Brain microvascular endothelial cell (primary cell): ENCODE measurements around the gene ZRANB1.
A peak's percentile ranks its signal among the peaks of the same experiment; 100 is the strongest.

Source experiments
- DNase-seq: peaks from one replicate; pipeline ENCODE4 v3.0.0-alpha.2; 2020
- H3K27ac ChIP-seq: fragments of 250-450 bp; sonication (Bioruptor Pico); 2 replicates; pipeline ENCODE4 v1.5.1; 2020; ENCODE audit warnings: mild to moderate bottlenecking, moderate library complexity
- H3K27me3 ChIP-seq: fragments of 250-450 bp; sonication (Bioruptor Pico); replicated peaks from 2 replicates; pipeline ENCODE4 v1.5.1; 2020; ENCODE audit warnings: mild to moderate bottlenecking
- H3K36me3 ChIP-seq: fragments of 250-450 bp; sonication (Bioruptor Pico); replicated peaks from 2 replicates; pipeline ENCODE4 v1.5.1; 2020; ENCODE audit warnings: mild to moderate bottlenecking
- H3K4me3 ChIP-seq: 2 replicates; pipeline ENCODE4 v1.5.1; 2011; ENCODE audit warnings: low read depth, mild to moderate bottlenecking, control low read depth, low read length, moderate library complexity
- CTCF ChIP-seq: IDR thresholded peaks from 2 replicates; pipeline ENCODE4 v1.5.1; 2011; ENCODE audit warnings: low read depth, mild to moderate bottlenecking, moderate library complexity, low read length, control low read depth, inconsistent platforms; ENCODE audit errors: missing control alignments
- in situ Hi-C: cut with HindIII; loops from 2 replicates; pipeline ENCODE4 v1.10.0; 2017; ENCODE audit warnings: low sequenced_read_pairs, low pct_ligation_motif_present

Gene ZRANB1

GRCh38 chr10:124966008-124966407 lies 24.1 kb downstream of the ZRANB1 start:
- Histone ChIP-seq H3K27me3 (no peaks in the 10 kb centered on the region), H3K27ac (no peak overlapping the region), H3K4me3 (no peak overlapping the region), H3K36me3 (no peaks in the 10 kb centered on the region)
- in situ Hi-C loops: no loop called here
- no peak for TF ChIP-seq CTCF
- no peak for DNase-seq

- DNase-seq: no peak
- no peaks in the 10 kb centered on the region for H3K36me3 ChIP-seq
- TF ChIP-seq CTCF: no peak
- no peak overlapping the region for H3K27ac ChIP-seq
- no peaks in the 10 kb centered on the region for H3K27me3 ChIP-seq
- H3K4me3 ChIP-seq: no peak overlapping the region
- in situ Hi-C loops: no loop called here
These were observed 25.3 kb downstream of the ZRANB1 start for GRCh38 chr10:124967255-124967654.

DNA sequence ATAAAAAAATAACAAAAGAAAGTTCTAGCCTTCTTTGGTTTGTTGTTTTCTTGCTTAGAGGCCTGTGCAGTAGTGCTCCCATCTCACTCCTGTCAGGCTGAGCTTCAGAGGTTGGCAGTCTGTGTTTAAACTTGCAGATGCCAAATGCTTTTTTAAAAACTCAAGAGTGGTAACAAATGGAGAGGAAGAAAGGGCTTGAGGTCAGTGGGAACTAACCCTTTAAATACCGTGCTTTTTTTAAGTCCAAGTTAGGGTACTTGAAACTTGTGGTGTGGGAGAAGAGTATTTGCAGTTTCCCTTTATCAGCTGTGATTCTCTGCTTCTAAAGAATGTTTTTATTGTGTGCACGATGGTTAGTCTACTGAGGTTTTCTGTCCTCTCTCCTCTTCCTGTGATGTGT lies 29.4 kb downstream of the ZRANB1 start:
- H3K36me3 ChIP-seq: peaks cover 11% of the 10 kb centered on the region

GRCh38 chr10:124972637-124973036 lies 30.7 kb downstream of the ZRANB1 start:
- no peak for TF ChIP-seq CTCF
- peaks cover 11% of the 10 kb centered on the region for H3K36me3 ChIP-seq
- in situ Hi-C loops: no loop called here

More for the DNA sequence above, 29.4 kb downstream of the ZRANB1 start:
- in situ Hi-C loops: no loop called here
- no peak for DNase-seq
- H3K27me3 ChIP-seq: no peaks in the 10 kb centered on the region
- H3K27ac ChIP-seq: peak overlapping the region; percentile 28
- TF ChIP-seq CTCF: no peak
- H3K4me3 ChIP-seq: no peak overlapping the region

DNA sequence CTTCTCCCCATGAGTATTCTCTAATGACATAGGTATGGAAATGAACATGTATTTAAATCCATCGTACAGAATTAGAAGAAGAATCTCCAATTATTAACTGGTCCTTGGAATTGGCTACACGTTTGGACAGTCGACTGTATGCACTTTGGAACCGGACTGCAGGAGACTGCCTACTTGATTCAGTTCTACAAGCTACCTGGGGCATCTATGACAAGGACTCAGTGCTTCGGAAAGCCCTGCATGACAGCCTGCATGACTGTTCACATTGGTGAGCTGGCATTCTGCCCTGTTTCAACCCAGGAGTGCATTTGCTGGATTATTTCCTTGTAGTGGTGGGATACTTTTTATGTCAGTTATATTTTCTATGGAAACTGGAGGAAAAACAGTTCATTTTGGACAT lies 32.2 kb downstream of the ZRANB1 start:
- Histone ChIP-seq H3K27me3 (no peaks in the 10 kb centered on the region), H3K36me3 (peaks cover 11% of the 10 kb centered on the region), H3K4me3 (no peak overlapping the region), H3K27ac (no peak overlapping the region)
- no peak for DNase-seq
- in situ Hi-C loops: no loop called here
- no peak for TF ChIP-seq CTCF

More at GRCh38 chr10:124972637-124973036, 30.7 kb downstream of the ZRANB1 start:
- no peak for DNase-seq
- Histone ChIP-seq H3K27ac (no peak overlapping the region), H3K27me3 (no peaks in the 10 kb centered on the region), H3K4me3 (no peak overlapping the region)

DNA sequence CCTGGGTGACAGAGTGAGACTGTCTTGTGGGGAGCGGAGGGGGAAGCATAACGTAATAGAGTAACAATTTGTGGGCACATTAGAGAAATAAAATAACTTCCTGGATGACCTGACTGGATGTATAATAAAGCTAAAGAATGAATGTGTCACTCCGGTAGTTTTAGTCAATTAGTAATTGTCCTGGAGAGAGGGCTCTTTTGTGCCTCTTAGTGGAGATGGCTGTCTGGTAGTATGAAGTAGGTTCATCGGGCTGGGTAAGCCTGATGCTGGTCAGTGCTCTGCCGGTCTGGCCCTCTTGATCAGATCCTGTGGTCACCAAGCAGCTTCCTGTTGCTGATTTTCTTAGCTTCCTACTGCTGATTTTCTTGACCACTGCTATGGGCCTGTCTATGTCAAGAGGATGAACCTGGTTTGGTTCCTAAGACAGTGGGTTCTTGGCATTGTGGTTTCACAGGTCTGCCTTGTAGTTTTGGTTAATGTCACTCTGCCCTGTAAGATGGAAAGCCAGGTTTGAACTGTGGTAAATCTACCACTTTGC lies 34.1 kb downstream of the ZRANB1 start:
- DNase-seq: no peak
- no peak overlapping the region for H3K4me3 ChIP-seq
- TF ChIP-seq CTCF: no peak
- peaks cover 11% of the 10 kb centered on the region for H3K36me3 ChIP-seq
- no peak overlapping the region for H3K27ac ChIP-seq
- in situ Hi-C loops: no loop called here
- no peaks in the 10 kb centered on the region for H3K27me3 ChIP-seq
